PC-3 (cell line): Measurements from ENCODE around the gene KMT2A. TPM values are rescaled to one million over a fixed set of nuclear protein-coding genes. Genes with fewer than 3 reads are reported as not detected.
A peak's percentile ranks its signal among the peaks of the same experiment; 100 is the strongest.
"Not testable (repeated sequence)": the region's sequence is repeated elsewhere in the genome, so short reads cannot be mapped to it uniquely, and the experiment has no call there.

Source experiments
- ATAC-seq: fragments of 200-7000 bp; cut with Tn5 transposase; 2 replicates; pipeline ENCODE4 v1.9.1; 2020; ENCODE audit warnings: mild to moderate bottlenecking, moderate library complexity
- BruUV-seq: library from RNA; stranded (reverse); fragments of 400-500 nt; replicated peaks from 2 replicates; lab custom pipeline; 2021; lab: Mats Ljungman, UMichigan
- CTCF ChIA-PET: fragments of 300-600 bp; sonication (Branson Sonifier 250); formaldehyde crosslinking; loops from one replicate; lab custom pipeline; 2022; ENCODE audit warnings: antibody characterized with exemption; lab: Charles Lee
- POLR2A ChIA-PET: fragments of 300-600 bp; sonication (Branson Sonifier 250); formaldehyde crosslinking; loops from one replicate; lab custom pipeline; 2022; ENCODE audit warnings: antibody characterized with exemption; ENCODE audit not compliant: unreplicated experiment; lab: Charles Lee
- DNase-seq: peaks from one replicate; pipeline ENCODE4 v3.0.0-alpha.2; 2015
- H2AFZ ChIP-seq: fragments of 300-600 bp; sonication (generic); 2 replicates; pipeline ENCODE4 v1.6.0; 2016; ENCODE audit warnings: antibody characterized with exemption, low read length
- H3F3A ChIP-seq: fragments of 300-600 bp; sonication (generic); one replicate; pipeline ENCODE4 v1.6.0; 2017; ENCODE audit warnings: antibody characterized with exemption, low read length, control low read depth, mild to moderate bottlenecking; ENCODE audit not compliant: unreplicated experiment
- H3K27ac ChIP-seq: fragments of 300-600 bp; sonication (generic); 2 replicates; pipeline ENCODE4 v1.5.1; 2016; ENCODE audit warnings: mild to moderate bottlenecking, low read length
- H3K27me3 ChIP-seq: fragments of 300-600 bp; sonication (generic); 2 replicates; pipeline ENCODE4 v1.6.1; 2016; ENCODE audit warnings: low read length, mixed read lengths
- H3K36me3 ChIP-seq: fragments of 300-600 bp; sonication (generic); 2 replicates; pipeline ENCODE4 v1.6.1; 2016; ENCODE audit warnings: low read depth, mixed run types, low read length, mixed read lengths
- H3K4me1 ChIP-seq: fragments of 300-600 bp; sonication (generic); 2 replicates; pipeline ENCODE4 v1.5.1; 2016; ENCODE audit warnings: low read length; ENCODE audit not compliant: insufficient read depth
- H3K4me2 ChIP-seq: fragments of 300-600 bp; sonication (generic); 2 replicates; pipeline ENCODE4 v1.6.0; 2016; ENCODE audit warnings: low read length
- H3K4me3 ChIP-seq: fragments of 300-600 bp; sonication (generic); 2 replicates; pipeline ENCODE4 v1.5.1; 2016; ENCODE audit warnings: mild to moderate bottlenecking, low read length, mixed read lengths
- H3K79me2 ChIP-seq: fragments of 300-600 bp; sonication (generic); 2 replicates; pipeline ENCODE4 v1.6.1; 2017; ENCODE audit warnings: low read length, mixed read lengths
- H3K9ac ChIP-seq: fragments of 300-600 bp; sonication (generic); 2 replicates; pipeline ENCODE4 v1.6.0; 2016; ENCODE audit warnings: mild to moderate bottlenecking, low read length
- H3K9me2 ChIP-seq: fragments of 300-600 bp; sonication (generic); replicated peaks from 2 replicates; pipeline ENCODE4 v1.6.1; 2016; ENCODE audit warnings: mixed run types, low read length, mixed read lengths
- H3K9me3 ChIP-seq: fragments of 300-600 bp; sonication (generic); 2 replicates; pipeline ENCODE4 v1.6.1; 2016; ENCODE audit warnings: low read length, mixed read lengths
- H4K20me1 ChIP-seq: fragments of 300-600 bp; sonication (generic); 2 replicates; pipeline ENCODE4 v1.6.1; 2016; ENCODE audit warnings: low read length, mixed read lengths
- EZH2 ChIP-seq: fragments of 300-600 bp; sonication (generic); IDR thresholded peaks from one replicate; pipeline ENCODE4 v1.6.1; 2017; ENCODE audit warnings: antibody characterized with exemption, mild to moderate bottlenecking, low read length; ENCODE audit not compliant: unreplicated experiment
- EZH2phosphoT487 ChIP-seq: fragments of 300-600 bp; sonication (generic); IDR thresholded peaks from 2 replicates; pipeline ENCODE4 v1.6.1; 2018; ENCODE audit warnings: mild to moderate bottlenecking, antibody characterized with exemption, low read length, borderline replicate concordance
- intact Hi-C: fragments of 100-400 bp; cut with micrococcal nuclease; formaldehyde crosslinking; loops from 2 replicates; pipeline ENCODE4 v1.9.0; 2023
- total RNA-seq: library from RNA; depleted of rRNA; stranded (reverse); fragments of >200 nt; gene quantifications from 2 replicates; pipeline ENCODE4 v1.2.3, GENCODE V29; 2014
- TF ChIP-seq, protein P1 (sequence below): fragments of 300-600 bp; sonication (generic); conservative IDR thresholded peaks from 2 replicates; pipeline ENCODE4 v1.5.1; 2017; ENCODE audit warnings: antibody characterized with exemption, low read depth, mild to moderate bottlenecking, low read length

Gene KMT2A
- total RNA-seq, 1 experiment from 2014 or later: 35.3 TPM

DNA sequence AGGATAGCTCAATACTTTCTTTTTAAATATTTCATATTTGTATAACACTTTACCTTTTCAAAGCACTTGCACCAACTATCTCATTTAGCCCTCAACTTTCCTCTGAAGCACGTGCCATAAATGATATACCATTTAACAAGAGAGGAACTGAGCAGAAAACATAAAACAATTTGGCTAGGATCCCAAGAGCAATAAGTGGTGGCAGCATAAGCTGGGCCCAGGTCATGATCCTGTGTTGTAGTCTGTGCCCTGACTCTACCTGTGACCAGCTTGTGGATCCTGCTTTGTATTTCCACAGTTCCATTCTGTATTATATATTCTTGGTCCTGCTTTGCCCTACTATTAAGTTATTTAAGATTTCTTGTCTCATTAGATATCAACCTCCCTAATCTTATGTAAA lies 23.4 kb upstream of the KMT2A start:
- H3F3A ChIP-seq: peaks cover 8% of the 10 kb centered on the region
- H2AFZ ChIP-seq: no peak overlapping the region
- CTCF ChIA-PET: no interaction called here
- peaks cover 14% of the 10 kb centered on the region for H3K36me3 ChIP-seq
- BruUV-seq: no TSS peak
- peaks cover 21% of the 10 kb centered on the region for H3K4me1 ChIP-seq
- no peaks in the 10 kb centered on the region for H3K9me2 ChIP-seq
- H3K4me2 ChIP-seq: no peak overlapping the region
- H3K27me3 ChIP-seq: no peaks in the 10 kb centered on the region
- H3K4me3 ChIP-seq: no peak overlapping the region
- intact Hi-C loops: no loop called here
- no peak overlapping the region for H3K9ac ChIP-seq
- no peak overlapping the region for H3K27ac ChIP-seq
- POLR2A ChIA-PET: no interaction called here
- TF ChIP-seq EZH2 (no peak), EZH2phosphoT487 (no peak)
- TF ChIP-seq, protein P1, sequence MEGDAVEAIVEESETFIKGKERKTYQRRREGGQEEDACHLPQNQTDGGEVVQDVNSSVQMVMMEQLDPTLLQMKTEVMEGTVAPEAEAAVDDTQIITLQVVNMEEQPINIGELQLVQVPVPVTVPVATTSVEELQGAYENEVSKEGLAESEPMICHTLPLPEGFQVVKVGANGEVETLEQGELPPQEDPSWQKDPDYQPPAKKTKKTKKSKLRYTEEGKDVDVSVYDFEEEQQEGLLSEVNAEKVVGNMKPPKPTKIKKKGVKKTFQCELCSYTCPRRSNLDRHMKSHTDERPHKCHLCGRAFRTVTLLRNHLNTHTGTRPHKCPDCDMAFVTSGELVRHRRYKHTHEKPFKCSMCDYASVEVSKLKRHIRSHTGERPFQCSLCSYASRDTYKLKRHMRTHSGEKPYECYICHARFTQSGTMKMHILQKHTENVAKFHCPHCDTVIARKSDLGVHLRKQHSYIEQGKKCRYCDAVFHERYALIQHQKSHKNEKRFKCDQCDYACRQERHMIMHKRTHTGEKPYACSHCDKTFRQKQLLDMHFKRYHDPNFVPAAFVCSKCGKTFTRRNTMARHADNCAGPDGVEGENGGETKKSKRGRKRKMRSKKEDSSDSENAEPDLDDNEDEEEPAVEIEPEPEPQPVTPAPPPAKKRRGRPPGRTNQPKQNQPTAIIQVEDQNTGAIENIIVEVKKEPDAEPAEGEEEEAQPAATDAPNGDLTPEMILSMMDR: no peak
- no peak for ATAC-seq
- peaks cover 4% of the 10 kb centered on the region; the same call in 1 of the 2 replicates for H4K20me1 ChIP-seq
- no peak for DNase-seq
- peaks cover 6% of the 10 kb centered on the region; the same call in 1 of the 2 replicates for H3K79me2 ChIP-seq
- no peaks in the 10 kb centered on the region for H3K9me3 ChIP-seq

DNA sequence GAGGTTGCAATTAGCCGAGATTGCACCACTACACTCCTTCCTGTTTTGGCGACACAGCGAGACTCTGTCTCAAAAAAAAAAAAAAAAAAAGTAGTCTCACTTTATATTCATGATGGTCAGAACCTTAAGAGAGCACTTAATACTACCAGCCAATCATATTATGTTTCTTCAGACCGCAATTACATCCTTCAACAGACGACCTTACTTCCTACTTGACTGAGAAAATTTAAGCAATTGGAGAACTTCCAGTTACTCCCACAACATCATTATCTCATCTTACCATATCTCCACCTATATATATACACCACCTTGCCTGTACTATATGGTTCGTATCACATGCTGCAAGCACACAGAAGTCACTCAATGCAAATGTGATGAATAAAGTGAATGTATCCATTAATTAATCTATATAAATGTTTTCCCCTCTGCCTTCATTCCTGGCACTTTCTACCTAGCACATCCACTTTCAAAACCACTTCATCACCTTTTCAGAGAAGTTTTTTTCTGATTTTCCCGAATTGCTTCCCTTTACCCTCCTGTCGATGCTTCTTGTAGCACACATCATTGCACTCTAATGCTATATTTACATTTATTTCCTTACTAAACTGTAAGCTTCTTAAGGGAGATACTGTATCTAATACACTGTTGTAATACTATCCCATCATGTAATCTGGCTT lies 21.1 kb upstream of the KMT2A start:
- H3K4me1 ChIP-seq: peaks cover 24% of the 10 kb centered on the region
- no peaks in the 10 kb centered on the region for H3K27me3 ChIP-seq
- H3K36me3 ChIP-seq: no peaks in the 10 kb centered on the region
- H3K4me2 ChIP-seq: no peak overlapping the region
- no peaks in the 10 kb centered on the region for H3K9me3 ChIP-seq
- no peak overlapping the region for H3K9ac ChIP-seq
- no peak for DNase-seq
- no peaks in the 10 kb centered on the region for H3K79me2 ChIP-seq
- CTCF ChIA-PET: interaction anchor here (0.7 kb wide), 1 partner anchor 297 kb away, joined by 3 read pairs; no protein-coding TSS in a partner anchor
- no TSS peak for BruUV-seq
- H2AFZ ChIP-seq: no peak overlapping the region
- no peak for ATAC-seq
- intact Hi-C loops: loop anchor here (5.0 kb wide), 1 partner anchor 72 kb away; no protein-coding TSS in a partner anchor
- no peaks in the 10 kb centered on the region for H4K20me1 ChIP-seq
- POLR2A ChIA-PET: interaction anchor here (0.5 kb wide), 1 partner anchor 30 kb away, joined by 4 read pairs; no protein-coding TSS in a partner anchor
- TF ChIP-seq EZH2phosphoT487: no peak
- H3K4me3 ChIP-seq: no peak overlapping the region
- H3F3A ChIP-seq: peaks cover 5% of the 10 kb centered on the region
- no peak overlapping the region for H3K27ac ChIP-seq
- no peaks in the 10 kb centered on the region for H3K9me2 ChIP-seq

DNA sequence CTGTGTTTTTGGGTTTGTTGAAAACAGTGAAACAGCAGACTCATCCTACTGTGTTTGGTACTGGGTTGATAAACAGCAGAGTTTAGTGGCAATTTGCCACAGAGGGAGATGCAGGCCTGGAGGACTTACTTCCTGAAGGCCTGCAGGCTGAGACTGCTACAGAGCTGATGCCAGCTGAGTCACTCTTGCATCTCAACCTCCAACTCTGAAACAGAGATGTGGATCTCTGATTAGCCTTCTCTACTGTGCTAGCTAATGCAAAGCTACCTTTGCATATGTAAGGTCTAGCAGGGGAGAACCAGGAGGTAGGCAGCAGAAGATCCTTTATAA lies 20.6 kb upstream of the KMT2A start:
- no peaks in the 10 kb centered on the region for H3K36me3 ChIP-seq
- no peak overlapping the region for H3K4me3 ChIP-seq
- H3K27ac ChIP-seq: no peak overlapping the region
- H3K27me3 ChIP-seq: no peaks in the 10 kb centered on the region
- ATAC-seq (peak; percentile 93), DNase-seq (peak; percentile 97)
- H3K9me3 ChIP-seq: no peaks in the 10 kb centered on the region
- CTCF ChIA-PET: interaction anchor here (0.7 kb wide), 1 partner anchor 298 kb away, joined by 3 read pairs; no protein-coding TSS in a partner anchor
- no peaks in the 10 kb centered on the region for H3K9me2 ChIP-seq
- no peaks in the 10 kb centered on the region for H3K79me2 ChIP-seq
- POLR2A ChIA-PET: no interaction called here
- H3K4me1 ChIP-seq: peaks cover 24% of the 10 kb centered on the region
- H2AFZ ChIP-seq: no peak overlapping the region
- intact Hi-C loops: loop anchor here (5.0 kb wide), 1 partner anchor 72 kb away; no protein-coding TSS in a partner anchor
- H4K20me1 ChIP-seq: no peaks in the 10 kb centered on the region
- H3K4me2 ChIP-seq: no peak overlapping the region
- no TSS peak for BruUV-seq
- no peak overlapping the region for H3K9ac ChIP-seq
- TF ChIP-seq EZH2 (no peak), EZH2phosphoT487 (no peak)
- TF ChIP-seq, protein P1: no peak
- peaks cover 5% of the 10 kb centered on the region for H3F3A ChIP-seq

DNA sequence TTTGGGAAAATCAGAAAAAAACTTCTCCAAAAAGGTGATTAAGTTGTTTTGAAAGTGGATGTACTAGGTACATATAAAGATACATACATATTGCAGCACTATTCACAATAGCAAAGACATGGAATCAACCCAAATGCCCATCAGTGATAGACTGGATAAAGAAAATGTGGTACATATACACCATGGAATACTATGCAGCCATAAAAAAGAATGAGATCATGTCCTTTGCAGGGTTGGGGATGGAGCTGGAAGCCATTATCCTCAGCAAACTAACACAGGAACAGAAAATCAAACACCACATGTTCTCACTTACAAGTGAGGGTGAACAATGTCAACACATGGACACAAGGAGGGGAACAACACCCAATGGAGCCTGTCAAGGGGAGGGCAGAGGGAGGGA lies 19.4 kb upstream of the KMT2A start:
- H2AFZ ChIP-seq, H3K9ac ChIP-seq, POLR2A ChIA-PET, H3K9me2 ChIP-seq, H4K20me1 ChIP-seq, H3F3A ChIP-seq, H3K27ac ChIP-seq, H3K36me3 ChIP-seq, BruUV-seq, H3K27me3 ChIP-seq, H3K79me2 ChIP-seq, H3K9me3 ChIP-seq, CTCF ChIA-PET, ATAC-seq, H3K4me2 ChIP-seq, DNase-seq, H3K4me3 ChIP-seq: not testable (repeated sequence)
- H3K4me1 ChIP-seq: peaks cover 24% of the 10 kb centered on the region
- intact Hi-C loops: loop anchor here (5.0 kb wide), 1 partner anchor 70 kb away; no protein-coding TSS in a partner anchor
